NT2/D1 (cell line): ENCODE measurements around the gene KLRG1.

Source experiments
- DNase-seq: peaks from one replicate; pipeline ENCODE4 v3.0.0-alpha.2; 2011; ENCODE audit warnings: low read depth, low spot score
- H3K27me3 ChIP-seq: 2 replicates; pipeline ENCODE4 v1.6.0; 2011; ENCODE audit warnings: mild to moderate bottlenecking; ENCODE audit not compliant: insufficient read length, insufficient read depth
- H3K36me3 ChIP-seq: 2 replicates; pipeline ENCODE4 v1.6.1; 2011; ENCODE audit warnings: mild to moderate bottlenecking, low read length, mixed read lengths; ENCODE audit not compliant: insufficient read depth, insufficient read length
- H3K4me1 ChIP-seq: 2 replicates; pipeline ENCODE4 v1.5.1; 2011; ENCODE audit not compliant: insufficient read depth, insufficient read length
- H3K4me3 ChIP-seq: 2 replicates; pipeline ENCODE4 v1.5.1; 2011; ENCODE audit warnings: low read depth; ENCODE audit not compliant: insufficient read length
- H3K9ac ChIP-seq: 2 replicates; pipeline ENCODE4 v1.6.0; 2011; ENCODE audit warnings: low read depth; ENCODE audit not compliant: insufficient read length
- H3K9me3 ChIP-seq: 2 replicates; pipeline ENCODE4 v1.5.1; 2011; ENCODE audit warnings: mild to moderate bottlenecking, low read length; ENCODE audit not compliant: insufficient read depth
- SUZ12 ChIP-seq: IDR thresholded peaks from 2 replicates; pipeline ENCODE4 v1.6.1; 2011; ENCODE audit not compliant: insufficient read length, insufficient read depth; ENCODE audit errors: extremely low read depth
- YY1 ChIP-seq: IDR thresholded peaks from 2 replicates; pipeline ENCODE4 v1.6.1; 2011; ENCODE audit not compliant: insufficient read length, insufficient read depth
- ZNF274 ChIP-seq: IDR thresholded peaks from 2 replicates; pipeline ENCODE4 v1.6.1; 2011; ENCODE audit warnings: mild to moderate bottlenecking, low read depth, low read length

KLRG1 gene

DNA sequence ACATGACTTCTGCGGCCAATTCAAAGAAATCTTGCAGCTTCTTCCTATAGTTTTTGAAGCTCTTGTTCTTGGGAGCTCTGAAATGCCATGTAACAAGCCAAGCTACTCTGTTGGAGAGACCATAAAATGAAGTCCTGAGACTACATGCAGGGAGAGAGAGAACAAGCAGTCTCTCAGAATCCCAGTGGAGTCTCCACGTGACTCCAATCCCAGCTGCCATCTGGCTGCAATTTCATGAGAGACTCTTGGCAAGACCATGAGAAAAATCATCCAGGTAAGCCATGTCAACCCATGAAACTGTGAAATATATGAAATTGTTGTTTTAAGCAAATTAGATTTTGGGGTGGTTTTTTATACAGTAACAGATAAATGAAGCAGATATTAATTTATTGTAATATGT, 54.4 kb downstream of the KLRG1 start:
- no peaks in the 10 kb centered on the region for H3K4me1 ChIP-seq
- TF ChIP-seq ZNF274, result no peak
- no peak for TF ChIP-seq YY1
- no peak for TF ChIP-seq SUZ12
- no peak overlapping the region for H3K4me3 ChIP-seq
- DNase-seq, result no peak
- H3K9me3 ChIP-seq, result 0 out of 2 replicates have a peak, but pooled peaks cover 8% of the 10 kb centered on the region
- no peak overlapping the region for H3K9ac ChIP-seq
- no peaks in the 10 kb centered on the region for H3K27me3 ChIP-seq
- no peaks in the 10 kb centered on the region for H3K36me3 ChIP-seq

DNA sequence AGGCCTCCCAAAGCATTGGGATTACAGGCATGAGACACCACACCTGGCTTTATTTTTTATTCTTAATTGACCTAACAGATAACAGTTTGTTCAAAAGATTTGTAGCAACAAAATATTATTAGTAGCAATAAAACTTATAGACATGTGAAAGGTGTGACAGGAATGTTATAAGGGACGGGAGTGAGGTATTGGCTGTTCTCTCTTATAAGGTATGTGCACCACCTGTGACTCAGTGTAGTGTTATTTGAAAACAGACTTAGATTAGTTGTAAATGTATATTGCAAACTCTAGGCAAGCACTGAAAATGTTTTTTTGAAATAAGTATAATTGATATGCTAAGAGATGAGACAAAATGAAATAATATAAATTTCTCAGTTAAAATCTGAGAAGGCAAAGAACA, 57.8 kb downstream of the KLRG1 start:
- no peaks in the 10 kb centered on the region for H3K27me3 ChIP-seq
- no peak for DNase-seq
- no peaks in the 10 kb centered on the region for H3K36me3 ChIP-seq
- H3K4me1 ChIP-seq, result no peaks in the 10 kb centered on the region
- H3K9me3 ChIP-seq, result peaks cover 8% of the 10 kb centered on the region; the same call in 1 of the 2 replicates
- TF ChIP-seq YY1, result no peak
- TF ChIP-seq SUZ12, result no peak
- H3K9ac ChIP-seq, result no peak overlapping the region
- no peak overlapping the region for H3K4me3 ChIP-seq

DNA sequence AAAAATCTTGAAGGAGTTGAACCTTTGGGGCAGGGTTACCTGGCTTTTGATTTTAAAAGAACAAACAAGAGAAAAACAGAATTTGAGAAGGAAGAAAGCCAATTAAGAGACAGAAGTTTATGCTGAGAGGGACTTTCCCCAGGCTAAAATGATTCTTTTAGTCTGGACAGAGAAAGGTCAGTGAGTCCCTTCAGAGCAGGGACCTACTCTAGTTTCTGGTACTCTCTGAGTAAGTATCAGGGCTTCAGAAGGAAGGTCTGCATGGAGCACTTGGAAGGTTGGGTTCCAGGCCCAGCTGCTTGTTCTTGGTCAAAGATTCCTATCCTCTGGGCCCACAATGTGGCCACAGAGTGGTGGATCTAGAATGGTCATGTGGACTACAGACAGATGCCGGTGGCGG, 59.6 kb downstream of the KLRG1 start:
- no peak for TF ChIP-seq SUZ12
- H3K9me3 ChIP-seq, result peaks cover 8% of the 10 kb centered on the region; the same call in 1 of the 2 replicates
- no peak overlapping the region for H3K4me3 ChIP-seq
- H3K27me3 ChIP-seq, result no peaks in the 10 kb centered on the region
- no peaks in the 10 kb centered on the region for H3K4me1 ChIP-seq
- DNase-seq, result no peak
- no peak overlapping the region for H3K9ac ChIP-seq
- H3K36me3 ChIP-seq, result no peaks in the 10 kb centered on the region

DNA sequence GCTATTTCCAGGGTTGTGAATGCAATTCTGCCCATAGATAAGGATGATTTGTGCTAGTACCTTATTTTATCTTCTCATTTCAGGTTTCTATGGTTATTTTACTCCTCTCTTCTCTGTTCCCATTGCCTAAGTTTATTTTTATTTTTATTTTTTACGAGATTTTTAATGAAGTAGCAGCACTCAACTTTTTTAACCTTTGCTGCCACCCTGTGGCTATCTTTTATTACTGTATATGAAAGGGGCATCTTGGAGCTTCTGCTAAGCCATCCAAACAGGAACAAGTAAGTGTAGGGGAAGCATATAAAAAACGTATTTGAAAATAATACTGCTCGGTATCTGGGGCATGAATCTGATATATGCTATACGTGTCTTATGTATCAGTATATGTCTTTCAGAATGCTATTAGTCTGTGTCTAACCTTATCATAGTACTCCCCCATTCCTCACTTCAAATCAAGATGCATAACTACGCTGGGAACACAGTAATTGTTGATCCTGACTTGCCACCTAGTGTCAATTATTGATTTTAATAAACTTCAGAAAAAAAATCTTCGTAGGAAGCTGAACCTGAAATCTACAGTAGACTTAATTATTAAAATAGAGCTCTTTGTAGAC, 60.3 kb downstream of the KLRG1 start:
- no peaks in the 10 kb centered on the region for H3K27me3 ChIP-seq
- H3K4me1 ChIP-seq, result no peaks in the 10 kb centered on the region
- H3K36me3 ChIP-seq, result no peaks in the 10 kb centered on the region
- H3K4me3 ChIP-seq, result no peak overlapping the region
- peaks cover 8% of the 10 kb centered on the region; the same call in 1 of the 2 replicates for H3K9me3 ChIP-seq
- peak; percentile 66 for DNase-seq
- H3K9ac ChIP-seq, result no peak overlapping the region
- TF ChIP-seq SUZ12 (no peak), YY1 (no peak), ZNF274 (no peak)

DNA sequence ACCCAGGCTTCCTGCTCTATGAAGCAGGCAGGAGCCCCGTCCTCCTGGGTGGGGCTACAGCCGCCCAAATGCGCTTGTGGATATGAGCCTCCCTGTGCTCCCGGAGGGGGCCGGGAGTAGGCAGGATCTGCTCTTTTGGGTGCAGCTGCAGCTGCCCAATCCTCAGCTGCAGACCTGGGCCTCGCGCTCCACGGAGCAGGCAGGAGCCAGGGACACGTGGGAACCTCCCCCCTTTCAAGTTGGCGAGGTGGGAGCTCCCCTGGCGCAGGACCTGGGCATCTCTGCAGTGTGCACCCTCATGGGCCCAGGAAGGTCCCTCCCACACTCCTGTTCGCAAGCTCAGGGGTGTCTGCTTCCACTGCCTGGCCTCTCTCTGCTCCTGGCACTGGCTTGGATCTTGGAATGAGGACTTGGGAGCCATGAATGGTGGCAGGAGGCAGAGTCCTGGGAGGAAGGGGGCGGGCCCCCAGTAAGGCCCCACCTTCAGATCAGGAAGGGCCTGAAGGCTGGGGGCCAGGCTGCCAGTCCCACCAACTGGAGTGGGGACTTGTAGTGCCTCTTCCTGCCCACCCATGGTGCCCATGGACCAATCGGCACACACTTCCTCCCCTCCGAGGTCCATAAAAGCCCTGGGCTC, 61.3 kb downstream of the KLRG1 start:
- no peak for TF ChIP-seq ZNF274
- no peak for TF ChIP-seq SUZ12
- no peak for TF ChIP-seq YY1
- Histone ChIP-seq H3K4me3 (no peak overlapping the region), H3K27me3 (no peaks in the 10 kb centered on the region), H3K9ac (no peak overlapping the region), H3K4me1 (no peaks in the 10 kb centered on the region), H3K36me3 (no peaks in the 10 kb centered on the region), H3K9me3 (peaks cover 5% of the 10 kb centered on the region; the same call in 1 of the 2 replicates)
- no peak for DNase-seq

DNA sequence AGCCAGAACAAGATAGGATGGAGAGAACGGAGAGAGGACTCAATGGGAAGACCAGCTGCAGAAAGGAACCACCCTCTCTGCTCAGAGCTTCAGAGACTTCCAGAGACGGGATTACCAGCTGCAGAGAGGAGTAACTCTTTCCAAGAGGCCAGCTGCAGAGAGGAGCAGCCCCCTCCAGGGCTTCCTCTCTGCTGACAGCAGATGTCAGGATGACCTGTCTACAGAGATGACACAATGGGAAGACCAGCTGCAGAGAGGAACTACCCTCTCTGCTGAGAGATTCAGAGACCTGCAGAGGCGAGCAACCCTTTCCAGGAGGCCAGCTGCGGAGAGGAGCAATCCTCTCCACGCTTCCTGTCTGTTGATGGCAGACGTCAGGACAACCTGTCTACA, 61.8 kb downstream of the KLRG1 start:
- Histone ChIP-seq H3K4me1 (no peaks in the 10 kb centered on the region), H3K27me3 (no peaks in the 10 kb centered on the region), H3K9ac (no peak overlapping the region), H3K4me3 (no peak overlapping the region), H3K36me3 (no peaks in the 10 kb centered on the region), H3K9me3 (no peaks in the 10 kb centered on the region; the same call in 1 of the 2 replicates)
- no peak for TF ChIP-seq ZNF274
- no peak for DNase-seq

DNA sequence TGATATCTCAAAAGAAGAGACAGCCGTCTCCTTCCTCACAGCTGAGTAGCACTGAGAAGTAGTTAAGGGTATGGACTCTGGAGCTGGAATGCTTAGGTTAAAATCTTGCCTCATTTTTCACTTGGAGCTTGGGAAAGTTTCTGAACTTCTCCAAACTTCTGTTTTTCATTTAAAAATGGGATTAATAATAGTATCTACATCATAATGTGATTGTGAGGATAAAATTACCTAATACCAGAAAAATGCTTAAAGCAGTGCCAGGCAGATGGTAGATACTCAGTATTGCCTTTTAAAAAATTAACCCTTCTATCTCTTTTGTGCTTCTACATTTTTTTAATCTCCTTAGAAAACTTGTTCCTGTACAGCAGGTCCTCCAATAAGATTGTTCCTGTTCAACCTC, 63.3 kb downstream of the KLRG1 start:
- TF ChIP-seq YY1 (no peak), ZNF274 (no peak), SUZ12 (no peak)

More for the DNA sequence above, 63.3 kb downstream of the KLRG1 start:
- DNase-seq, result no peak
- Histone ChIP-seq H3K9me3 (no peaks in the 10 kb centered on the region; the same call in 1 of the 2 replicates), H3K4me1 (no peaks in the 10 kb centered on the region), H3K27me3 (no peaks in the 10 kb centered on the region), H3K9ac (no peak overlapping the region), H3K4me3 (no peak overlapping the region), H3K36me3 (no peaks in the 10 kb centered on the region)
